Endodermal cell (in vitro differentiated cells): ENCODE results near the gene MYH9. TPM values are rescaled to one million over a fixed set of nuclear protein-coding genes. Genes with fewer than 3 reads are reported as not detected.
A peak's percentile ranks its signal among the peaks of the same experiment; 100 is the strongest.

Experiments used
- DNase-seq: peaks from one replicate; pipeline ENCODE4 v3.0.0-alpha.2; 2017
- H3K27ac ChIP-seq: 2 replicates; pipeline ENCODE4 v1.5.1; 2013; ENCODE audit warnings: mild to moderate bottlenecking, low read depth, low read length, moderate library complexity
- H3K27me3 ChIP-seq: 2 replicates; pipeline ENCODE4 v1.6.1; 2013; ENCODE audit warnings: mild to moderate bottlenecking, low read length, moderate library complexity; ENCODE audit not compliant: insufficient read depth, control insufficient read depth, poor library complexity, severe bottlenecking
- H3K36me3 ChIP-seq: 2 replicates; pipeline ENCODE4 v1.7.0; 2013; ENCODE audit warnings: mild to moderate bottlenecking, low read length, moderate library complexity; ENCODE audit not compliant: control insufficient read depth, insufficient read depth
- H3K4me1 ChIP-seq: one replicate; pipeline ENCODE4 v1.7.0; 2013; ENCODE audit warnings: low read length; ENCODE audit not compliant: control insufficient read depth, insufficient read depth
- H3K4me3 ChIP-seq: 2 replicates; pipeline ENCODE4 v1.5.1; 2013; ENCODE audit warnings: mild to moderate bottlenecking, low read length, moderate library complexity
- H3K9ac ChIP-seq: 2 replicates; pipeline ENCODE4 v1.6.1; 2013; ENCODE audit warnings: mild to moderate bottlenecking, low read length, moderate library complexity; ENCODE audit not compliant: poor library complexity, severe bottlenecking; ENCODE audit errors: extremely low read depth
- H3K9me3 ChIP-seq: 2 replicates; pipeline ENCODE4 v1.6.1; 2013; ENCODE audit warnings: mild to moderate bottlenecking, low read length, moderate library complexity; ENCODE audit not compliant: control insufficient read depth
- H3K27ac Mint-ChIP-seq: 2 replicates; pipeline ENCODE4 v1.8.0; 2020; ENCODE audit warnings: mixed read lengths
- H3K27me3 Mint-ChIP-seq: 2 replicates; pipeline ENCODE4 v1.8.0; 2021; ENCODE audit warnings: mild to moderate bottlenecking, mixed read lengths; ENCODE audit not compliant: insufficient read depth
- H3K36me3 Mint-ChIP-seq: 2 replicates; pipeline ENCODE4 v1.8.0; 2020; ENCODE audit warnings: low read depth, mixed read lengths
- H3K4me1 Mint-ChIP-seq: 2 replicates; pipeline ENCODE4 v1.8.0; 2020; ENCODE audit warnings: mixed read lengths
- H3K4me3 Mint-ChIP-seq: 2 replicates; pipeline ENCODE4 v1.8.0; 2020; ENCODE audit warnings: mild to moderate bottlenecking, moderate library complexity, mixed read lengths
- H3K9me3 Mint-ChIP-seq: 2 replicates; pipeline ENCODE4 v1.8.0; 2020; ENCODE audit warnings: mild to moderate bottlenecking, mixed read lengths
- WGBS, 2 experiments: methylation state at CpG; one replicate each; pipeline versions ENCODE4 v1.1.5 to v1.1.7; 2013; ENCODE audit warnings: missing lambda C conversion rate in 2 of 2, mixed read lengths in 1 of 2; ENCODE audit not compliant: insufficient coverage in 1 of 2, insufficient read length in 1 of 2; 5-methylcytosine and 5-hydroxymethylcytosine counted together
- total RNA-seq, 2 donors: library from RNA; stranded (reverse); fragmentation: NEBNext Ultra II Directional in 1 of 2; extraction: Animal tissue kit (Norgen Biotek cat#: 25700) in 1 of 2; gene quantifications; 2 replicates in 1 of 2; 3 replicates in 1 of 2; pipeline ENCODE4 v1.2.1, GENCODE V29; 2021
- TF ChIP-seq, protein P1 (sequence below): fragments of 200-600 bp; sonication (generic); conservative IDR thresholded peaks from 2 replicates; pipeline ENCODE4 v1.5.0; 2021; ENCODE audit warnings: antibody characterized with exemption, mild to moderate bottlenecking

Gene MYH9
- total RNA-seq, 2 donors from 2014 or later: 270 to 288 TPM

DNA sequence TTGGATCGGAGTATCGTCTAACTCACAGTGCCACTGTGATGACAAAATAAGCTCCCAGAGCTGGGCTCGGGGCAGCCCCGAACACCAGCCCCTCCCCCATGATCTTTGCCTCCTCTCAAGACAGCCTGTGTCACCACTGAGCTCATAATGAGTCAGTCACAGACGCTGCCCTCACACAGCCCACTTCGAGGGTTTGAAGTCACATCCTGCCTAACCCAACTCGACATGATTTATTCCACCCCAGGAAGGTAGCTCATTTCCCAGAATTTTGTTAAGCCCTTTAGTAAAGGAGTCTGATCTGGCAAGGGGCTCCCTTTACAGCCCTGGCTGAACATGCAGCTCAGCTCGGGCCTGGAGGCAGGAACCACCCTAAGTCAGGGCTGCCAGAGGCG is 22.8 kb downstream of the MYH9 start:
- H3K36me3 ChIP-seq: peaks cover 40% of the 10 kb centered on the region
- TF ChIP-seq, protein P1, sequence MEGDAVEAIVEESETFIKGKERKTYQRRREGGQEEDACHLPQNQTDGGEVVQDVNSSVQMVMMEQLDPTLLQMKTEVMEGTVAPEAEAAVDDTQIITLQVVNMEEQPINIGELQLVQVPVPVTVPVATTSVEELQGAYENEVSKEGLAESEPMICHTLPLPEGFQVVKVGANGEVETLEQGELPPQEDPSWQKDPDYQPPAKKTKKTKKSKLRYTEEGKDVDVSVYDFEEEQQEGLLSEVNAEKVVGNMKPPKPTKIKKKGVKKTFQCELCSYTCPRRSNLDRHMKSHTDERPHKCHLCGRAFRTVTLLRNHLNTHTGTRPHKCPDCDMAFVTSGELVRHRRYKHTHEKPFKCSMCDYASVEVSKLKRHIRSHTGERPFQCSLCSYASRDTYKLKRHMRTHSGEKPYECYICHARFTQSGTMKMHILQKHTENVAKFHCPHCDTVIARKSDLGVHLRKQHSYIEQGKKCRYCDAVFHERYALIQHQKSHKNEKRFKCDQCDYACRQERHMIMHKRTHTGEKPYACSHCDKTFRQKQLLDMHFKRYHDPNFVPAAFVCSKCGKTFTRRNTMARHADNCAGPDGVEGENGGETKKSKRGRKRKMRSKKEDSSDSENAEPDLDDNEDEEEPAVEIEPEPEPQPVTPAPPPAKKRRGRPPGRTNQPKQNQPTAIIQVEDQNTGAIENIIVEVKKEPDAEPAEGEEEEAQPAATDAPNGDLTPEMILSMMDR: no peak
- H3K27ac Mint-ChIP-seq: peak overlapping the region; percentile 88
- H3K9me3 ChIP-seq: no peaks in the 10 kb centered on the region
- H3K4me3 ChIP-seq: no peak overlapping the region
- H3K9ac ChIP-seq: no peak overlapping the region
- 70 to 75% methylated on average over 4 to 9 of the region's 9 CpGs for WGBS, 2 experiments
- peaks cover 61% of the 10 kb centered on the region for H3K4me1 ChIP-seq
- no peaks in the 10 kb centered on the region for H3K27me3 ChIP-seq
- DNase-seq: no peak
- no peaks in the 10 kb centered on the region for H3K9me3 Mint-ChIP-seq
- H3K36me3 Mint-ChIP-seq: peaks cover 5% of the 10 kb centered on the region
- H3K27me3 Mint-ChIP-seq: no peaks in the 10 kb centered on the region
- no peak overlapping the region for H3K4me3 Mint-ChIP-seq
- peaks cover 83% of the 10 kb centered on the region for H3K4me1 Mint-ChIP-seq
- no peak overlapping the region for H3K27ac ChIP-seq

DNA sequence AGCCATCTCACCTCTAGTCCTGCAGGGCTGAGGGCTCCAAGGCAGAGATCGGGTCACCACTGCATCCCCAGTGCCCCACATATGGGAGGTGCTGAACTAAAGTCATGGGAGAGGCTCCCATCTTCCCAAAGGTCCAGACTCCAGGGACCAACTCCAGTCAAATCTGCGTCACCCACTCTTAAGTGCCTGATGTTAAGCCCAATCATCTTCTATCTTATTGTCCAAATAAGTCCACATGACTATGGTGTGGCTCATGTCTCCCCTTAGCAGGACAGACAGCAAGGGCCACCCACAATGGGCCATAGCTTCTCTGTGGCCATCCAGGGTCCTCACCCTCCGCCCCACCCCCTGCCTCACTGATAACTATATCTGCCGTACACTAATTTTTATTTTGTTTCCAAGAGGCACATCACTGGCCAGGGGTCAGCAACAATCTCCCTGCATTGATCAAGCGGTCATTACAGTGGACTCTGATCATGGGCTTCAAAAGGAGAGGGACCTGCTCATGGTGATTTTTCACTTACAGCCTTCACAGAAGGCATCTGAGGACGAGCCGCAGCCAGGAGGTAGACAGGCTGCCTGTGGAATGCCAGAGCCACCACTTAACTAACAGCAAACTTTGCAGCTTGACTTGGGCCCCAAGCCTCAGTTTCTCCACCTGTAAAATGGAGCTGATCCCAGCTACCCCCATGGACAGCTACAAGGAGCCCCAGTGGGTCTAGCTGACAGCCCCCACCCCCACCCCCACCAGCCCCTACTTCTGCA is 23.3 kb downstream of the MYH9 start:
- Mint-ChIP-seq H3K4me1 (peaks cover 80% of the 10 kb centered on the region), H3K36me3 (peaks cover 5% of the 10 kb centered on the region), H3K27ac (peak overlapping the region; percentile 97), H3K9me3 (no peaks in the 10 kb centered on the region), H3K4me3 (no peak overlapping the region), H3K27me3 (no peaks in the 10 kb centered on the region)
- Histone ChIP-seq H3K4me3 (no peak overlapping the region), H3K9me3 (no peaks in the 10 kb centered on the region), H3K9ac (no peak overlapping the region), H3K27me3 (no peaks in the 10 kb centered on the region), H3K36me3 (peaks cover 39% of the 10 kb centered on the region), H3K4me1 (peaks cover 58% of the 10 kb centered on the region), H3K27ac (no peak overlapping the region)
- TF ChIP-seq, protein P1: no peak
- WGBS, 2 experiments: 95 to 96% methylated on average over 4 to 7 of the region's 7 CpGs
- no peak for DNase-seq

DNA sequence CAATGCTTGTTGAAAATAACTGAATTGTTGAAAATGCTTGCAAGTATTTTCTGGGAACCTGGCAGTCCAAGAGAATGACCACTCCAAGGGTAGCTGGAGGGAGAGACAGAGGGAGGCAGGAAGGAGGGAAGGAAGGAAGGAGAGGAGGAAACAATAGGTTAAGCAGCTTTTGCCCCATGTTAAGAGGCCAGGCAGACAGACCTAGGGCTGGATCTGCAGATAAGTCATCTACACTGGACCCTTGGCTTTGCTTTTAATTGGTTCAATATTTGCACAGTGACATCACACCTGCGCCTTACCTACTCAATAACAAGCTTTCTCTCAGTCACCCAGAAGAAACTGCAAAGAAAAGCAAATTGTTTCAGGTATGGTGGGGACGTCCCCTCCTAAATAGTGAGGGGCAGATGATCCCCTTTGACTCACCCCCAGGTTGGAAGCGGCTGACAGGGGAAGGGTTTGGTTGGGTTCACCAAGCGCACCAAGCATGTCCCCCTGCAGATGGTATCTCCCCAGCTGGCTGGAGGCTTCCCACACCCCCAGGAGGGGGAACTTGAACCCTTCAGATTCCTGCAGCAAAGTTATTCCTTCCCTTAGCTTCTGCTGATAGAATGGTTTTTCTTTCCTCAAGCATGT is 24.3 kb downstream of the MYH9 start:
- Mint-ChIP-seq H3K27ac (peak overlapping the region; percentile 97), H3K4me3 (no peak overlapping the region), H3K9me3 (no peaks in the 10 kb centered on the region), H3K27me3 (no peaks in the 10 kb centered on the region), H3K4me1 (peaks cover 82% of the 10 kb centered on the region), H3K36me3 (peaks cover 5% of the 10 kb centered on the region)
- DNase-seq: no peak
- 89 to 100% methylated on average over 1 to 4 of the region's 4 CpGs for WGBS, 2 experiments
- Histone ChIP-seq H3K4me3 (peak overlapping the region; percentile 18), H3K9me3 (no peaks in the 10 kb centered on the region), H3K27me3 (no peaks in the 10 kb centered on the region), H3K4me1 (peaks cover 60% of the 10 kb centered on the region), H3K36me3 (peaks cover 44% of the 10 kb centered on the region), H3K9ac (no peak overlapping the region), H3K27ac (no peak overlapping the region)
- TF ChIP-seq, protein P1: no peak
